OCI-LY7 (cell line): ENCODE results near the gene SIL1. TPM values are rescaled to one million over a fixed set of nuclear protein-coding genes. Genes with fewer than 3 reads are reported as not detected.

Experiments used
- BruUV-seq: library from RNA; stranded (reverse); fragments of 400-500 nt; replicated peaks from 2 replicates; lab custom pipeline; 2021; lab: Mats Ljungman, UMichigan
- CTCF ChIA-PET: fragments of 300-600 bp; sonication (Branson Sonifier 250); formaldehyde crosslinking; loops from one replicate; lab custom pipeline; 2022; ENCODE audit warnings: antibody characterized with exemption; ENCODE audit not compliant: unreplicated experiment; lab: Charles Lee
- POLR2A ChIA-PET: fragments of 300-600 bp; sonication (Branson Sonifier 250); formaldehyde crosslinking; loops from one replicate; lab custom pipeline; 2022; ENCODE audit warnings: antibody characterized with exemption; lab: Charles Lee
- DNase-seq: peaks from one replicate; pipeline ENCODE4 v3.0.0-alpha.2; 2015; ENCODE audit warnings: low spot score
- H2AFZ ChIP-seq: fragments of 200-600 bp; sonication (generic), shearing (Covaris generic); 2 replicates; pipeline ENCODE4 v1.6.1; 2014; ENCODE audit warnings: mild to moderate bottlenecking, antibody characterized with exemption, low read length, moderate library complexity
- H3K27ac ChIP-seq: fragments of 200-600 bp; sonication (generic); 2 replicates; pipeline ENCODE4 v1.5.1; 2014; ENCODE audit warnings: mixed run types, low read depth, mild to moderate bottlenecking, moderate library complexity, low read length, inconsistent platforms; ENCODE audit not compliant: poor library complexity, severe bottlenecking
- H3K36me3 ChIP-seq: fragments of 200-600 bp; sonication (generic); 2 replicates; pipeline ENCODE4 v1.6.1; 2014; ENCODE audit warnings: mild to moderate bottlenecking, antibody characterized with exemption, low read length, moderate library complexity, mixed read lengths; ENCODE audit not compliant: insufficient read depth
- H3K4me1 ChIP-seq: fragments of 200-600 bp; sonication (generic); 2 replicates; pipeline ENCODE4 v1.5.1; 2014; ENCODE audit warnings: mild to moderate bottlenecking, low read length; ENCODE audit not compliant: insufficient read depth, poor library complexity, severe bottlenecking
- H3K4me2 ChIP-seq: fragments of 200-600 bp; sonication (generic); 2 replicates; pipeline ENCODE4 v1.6.1; 2014; ENCODE audit warnings: mild to moderate bottlenecking, low read length
- H3K4me3 ChIP-seq: fragments of 200-600 bp; sonication (generic); 2 replicates; pipeline ENCODE4 v1.5.1; 2014; ENCODE audit warnings: mild to moderate bottlenecking, low read depth, low read length; ENCODE audit not compliant: poor library complexity, severe bottlenecking
- H3K79me2 ChIP-seq: fragments of 200-600 bp; sonication (generic); 2 replicates; pipeline ENCODE4 v1.6.1; 2016; ENCODE audit warnings: low read depth, mild to moderate bottlenecking, low read length, moderate library complexity, mixed read lengths; ENCODE audit not compliant: insufficient read depth
- H3K9me2 ChIP-seq: fragments of 200-600 bp; sonication (generic); 2 replicates; pipeline ENCODE4 v1.6.1; 2016; ENCODE audit warnings: mild to moderate bottlenecking, low read length, mixed read lengths; ENCODE audit not compliant: insufficient read depth
- H3K9me3 ChIP-seq: fragments of 200-600 bp; sonication (generic); 2 replicates; pipeline ENCODE4 v1.6.1; 2014; ENCODE audit warnings: mild to moderate bottlenecking, mixed run types, low read length, mixed read lengths
- H4K20me1 ChIP-seq: fragments of 200-600 bp; sonication (generic); 2 replicates; pipeline ENCODE4 v1.6.1; 2014; ENCODE audit warnings: mild to moderate bottlenecking, antibody characterized with exemption, low read length, moderate library complexity, mixed read lengths; ENCODE audit not compliant: insufficient read depth
- EZH2phosphoT487 ChIP-seq: fragments of 200-600 bp; sonication (generic); IDR thresholded peaks from 2 replicates; pipeline ENCODE4 v1.6.1; 2018; ENCODE audit warnings: low read depth, borderline replicate concordance, mild to moderate bottlenecking, mixed run types, antibody characterized with exemption, low read length, moderate library complexity, mixed read lengths
- intact Hi-C: fragments of 100-400 bp; cut with micrococcal nuclease; formaldehyde crosslinking; loops from one replicate; pipeline ENCODE4 v1.10.0; 2022; ENCODE audit not compliant: unreplicated experiment
- total RNA-seq, 2 experiments: library from RNA; depleted of rRNA in 1 of 2; stranded (reverse); fragments of >200 nt in 1 of 2; shearing (Covaris generic) in 1 of 2; gene quantifications; 2 replicates each; pipeline ENCODE4 v1.2.3, GENCODE V29; 2014 to 2022
- TF ChIP-seq, protein P1 (sequence below): fragments of 200-600 bp; sonication (generic); conservative IDR thresholded peaks from 2 replicates; pipeline ENCODE4 v1.5.1; 2014; ENCODE audit warnings: mild to moderate bottlenecking, antibody characterized with exemption, low read length, moderate library complexity, mixed read lengths

SIL1 gene
- total RNA-seq, 2 experiments from 2014 or later = 9.2 to 22.8 TPM

- Histone ChIP-seq H3K4me1 (no peaks in the 10 kb centered on the region), H4K20me1 (no peaks in the 10 kb centered on the region), H3K9me2 (no peaks in the 10 kb centered on the region), H3K79me2 (no peaks in the 10 kb centered on the region), H3K4me3 (no peak overlapping the region), H3K9me3 (no peaks in the 10 kb centered on the region), H3K27ac (no peak overlapping the region), H3K36me3 (no peaks in the 10 kb centered on the region), H2AFZ (no peak overlapping the region), H3K4me2 (no peak overlapping the region)
- BruUV-seq = no TSS peak
- TF ChIP-seq, protein P1, sequence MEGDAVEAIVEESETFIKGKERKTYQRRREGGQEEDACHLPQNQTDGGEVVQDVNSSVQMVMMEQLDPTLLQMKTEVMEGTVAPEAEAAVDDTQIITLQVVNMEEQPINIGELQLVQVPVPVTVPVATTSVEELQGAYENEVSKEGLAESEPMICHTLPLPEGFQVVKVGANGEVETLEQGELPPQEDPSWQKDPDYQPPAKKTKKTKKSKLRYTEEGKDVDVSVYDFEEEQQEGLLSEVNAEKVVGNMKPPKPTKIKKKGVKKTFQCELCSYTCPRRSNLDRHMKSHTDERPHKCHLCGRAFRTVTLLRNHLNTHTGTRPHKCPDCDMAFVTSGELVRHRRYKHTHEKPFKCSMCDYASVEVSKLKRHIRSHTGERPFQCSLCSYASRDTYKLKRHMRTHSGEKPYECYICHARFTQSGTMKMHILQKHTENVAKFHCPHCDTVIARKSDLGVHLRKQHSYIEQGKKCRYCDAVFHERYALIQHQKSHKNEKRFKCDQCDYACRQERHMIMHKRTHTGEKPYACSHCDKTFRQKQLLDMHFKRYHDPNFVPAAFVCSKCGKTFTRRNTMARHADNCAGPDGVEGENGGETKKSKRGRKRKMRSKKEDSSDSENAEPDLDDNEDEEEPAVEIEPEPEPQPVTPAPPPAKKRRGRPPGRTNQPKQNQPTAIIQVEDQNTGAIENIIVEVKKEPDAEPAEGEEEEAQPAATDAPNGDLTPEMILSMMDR = no peak
- no peak for TF ChIP-seq EZH2phosphoT487
- CTCF ChIA-PET = no interaction called here
- DNase-seq = no peak
- POLR2A ChIA-PET = no interaction called here
- intact Hi-C loops = no loop called here
Measured at GRCh38 chr5:138936225-138936967, 261.8 kb downstream of the SIL1 start.

DNA sequence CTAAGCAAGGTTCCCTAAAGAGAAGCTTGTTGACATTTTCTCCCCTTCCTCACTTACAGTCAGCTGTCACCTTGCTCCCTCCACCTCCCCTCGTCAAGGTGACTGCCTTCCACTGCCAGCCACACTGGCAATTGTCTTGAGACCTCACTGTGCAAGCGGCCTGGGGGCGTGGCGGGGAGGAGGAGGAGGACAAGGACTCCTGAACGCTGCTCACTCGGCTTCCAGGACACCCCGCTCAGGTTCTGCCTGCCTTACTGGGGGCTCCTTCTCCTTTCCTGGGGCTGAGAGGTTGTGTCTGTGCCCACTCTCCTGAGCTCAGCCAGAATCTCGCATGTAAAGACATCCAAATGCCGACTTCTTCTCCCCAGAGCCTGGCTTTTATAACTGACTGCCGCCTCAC, 262.7 kb downstream of the SIL1 start:
- DNase-seq = no peak
- Histone ChIP-seq H3K27ac (no peak overlapping the region), H3K9me2 (no peaks in the 10 kb centered on the region), H3K4me3 (no peak overlapping the region), H3K4me1 (no peaks in the 10 kb centered on the region), H3K79me2 (no peaks in the 10 kb centered on the region), H3K36me3 (no peaks in the 10 kb centered on the region), H3K9me3 (no peaks in the 10 kb centered on the region), H2AFZ (no peak overlapping the region), H4K20me1 (no peaks in the 10 kb centered on the region), H3K4me2 (no peak overlapping the region)
- ChIA-PET POLR2A (no interaction called here), CTCF (no interaction called here)
- TF ChIP-seq, protein P1 = no peak
- no peak for TF ChIP-seq EZH2phosphoT487
- BruUV-seq = no TSS peak
- intact Hi-C loops = no loop called here

- Histone ChIP-seq H4K20me1 (no peaks in the 10 kb centered on the region), H3K9me3 (no peaks in the 10 kb centered on the region), H3K36me3 (no peaks in the 10 kb centered on the region), H3K79me2 (no peaks in the 10 kb centered on the region), H3K9me2 (no peaks in the 10 kb centered on the region), H3K4me1 (no peaks in the 10 kb centered on the region), H3K4me3 (no peak overlapping the region), H3K4me2 (no peak overlapping the region), H2AFZ (no peak overlapping the region), H3K27ac (no peak overlapping the region)
- intact Hi-C loops = no loop called here
- TF ChIP-seq, protein P1 = no peak
- no peak for TF ChIP-seq EZH2phosphoT487
- DNase-seq = no peak
- ChIA-PET POLR2A (no interaction called here), CTCF (no interaction called here)
- BruUV-seq = no TSS peak
Measured at GRCh38 chr5:138934971-138935370, 263.2 kb downstream of the SIL1 start.
